ENCODE measurements around the gene JAM3.
"Not testable (repeated sequence)": the region's sequence is repeated elsewhere in the genome, so short reads cannot be mapped to it uniquely, and the experiment has no call there.

Gene JAM3

DNA sequence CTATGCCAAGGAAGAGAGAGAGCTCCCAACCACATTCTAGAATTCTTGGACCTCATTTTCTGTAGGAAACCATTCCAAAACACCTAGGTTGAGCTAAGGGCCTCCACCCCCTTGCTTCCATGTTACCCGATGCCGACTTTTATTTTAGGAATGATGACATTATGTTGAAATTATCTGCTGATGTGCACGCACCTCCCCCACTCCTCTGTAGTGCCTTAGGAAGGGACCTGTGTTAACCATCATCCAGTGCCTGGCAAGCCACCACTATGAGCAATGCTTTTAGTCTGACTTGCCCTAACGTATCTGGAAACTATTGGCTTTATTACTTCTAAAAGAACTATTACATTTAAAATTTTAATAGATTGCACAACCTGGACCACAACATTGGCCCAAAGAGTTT, 112.8 kb downstream of the JAM3 start:
- Histone ChIP-seq H3F3A (ENCODE audit: insufficient read depth, low read length) (0 out of 2 replicates have a peak, but pooled peaks cover 5% of the 10 kb centered on the region), H3K36me3 (replicated peaks; ENCODE audit: insufficient read depth, low read length) (peaks cover 14% of the 10 kb centered on the region; the same call in 1 of the 2 replicates), H3K27ac (ENCODE audit: low read length) (no peak overlapping the region), H3K4me2 (ENCODE audit: low read depth, low read length) (no peak overlapping the region), H3K9ac (ENCODE audit: low read length) (no peak overlapping the region), H4K20me1 (ENCODE audit: insufficient read depth, low read length) (no peaks in the 10 kb centered on the region), H3K9me3 (replicated peaks; ENCODE audit: insufficient read depth, low read length) (no peaks in the 10 kb centered on the region), H2AFZ (ENCODE audit: low read length) (no peak overlapping the region), H3K27me3 (replicated peaks; ENCODE audit: insufficient read depth, low read length) (no peaks in the 10 kb centered on the region), H3K9me2 (replicated peaks; ENCODE audit: insufficient read depth, low read length) (no peaks in the 10 kb centered on the region), H3K4me3 (ENCODE audit: low read length) (no peak overlapping the region), H3K4me1 (ENCODE audit: low read length) (no peaks in the 10 kb centered on the region), H3K79me2 (ENCODE audit: low read length) (no peaks in the 10 kb centered on the region)
- TF ChIP-seq, protein P1, sequence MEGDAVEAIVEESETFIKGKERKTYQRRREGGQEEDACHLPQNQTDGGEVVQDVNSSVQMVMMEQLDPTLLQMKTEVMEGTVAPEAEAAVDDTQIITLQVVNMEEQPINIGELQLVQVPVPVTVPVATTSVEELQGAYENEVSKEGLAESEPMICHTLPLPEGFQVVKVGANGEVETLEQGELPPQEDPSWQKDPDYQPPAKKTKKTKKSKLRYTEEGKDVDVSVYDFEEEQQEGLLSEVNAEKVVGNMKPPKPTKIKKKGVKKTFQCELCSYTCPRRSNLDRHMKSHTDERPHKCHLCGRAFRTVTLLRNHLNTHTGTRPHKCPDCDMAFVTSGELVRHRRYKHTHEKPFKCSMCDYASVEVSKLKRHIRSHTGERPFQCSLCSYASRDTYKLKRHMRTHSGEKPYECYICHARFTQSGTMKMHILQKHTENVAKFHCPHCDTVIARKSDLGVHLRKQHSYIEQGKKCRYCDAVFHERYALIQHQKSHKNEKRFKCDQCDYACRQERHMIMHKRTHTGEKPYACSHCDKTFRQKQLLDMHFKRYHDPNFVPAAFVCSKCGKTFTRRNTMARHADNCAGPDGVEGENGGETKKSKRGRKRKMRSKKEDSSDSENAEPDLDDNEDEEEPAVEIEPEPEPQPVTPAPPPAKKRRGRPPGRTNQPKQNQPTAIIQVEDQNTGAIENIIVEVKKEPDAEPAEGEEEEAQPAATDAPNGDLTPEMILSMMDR (IDR thresholded peaks at IDR 0.05; ENCODE audit: low read length) = no peak
- TF ChIP-seq EZH2 (optimal IDR thresholded peaks at IDR 0.05; ENCODE audit: low read depth, low read length) (no peak), EZH2phosphoT487 (IDR thresholded peaks at IDR 0.05; ENCODE audit: low read length) (no peak)
- DNase-seq = no peak

DNA sequence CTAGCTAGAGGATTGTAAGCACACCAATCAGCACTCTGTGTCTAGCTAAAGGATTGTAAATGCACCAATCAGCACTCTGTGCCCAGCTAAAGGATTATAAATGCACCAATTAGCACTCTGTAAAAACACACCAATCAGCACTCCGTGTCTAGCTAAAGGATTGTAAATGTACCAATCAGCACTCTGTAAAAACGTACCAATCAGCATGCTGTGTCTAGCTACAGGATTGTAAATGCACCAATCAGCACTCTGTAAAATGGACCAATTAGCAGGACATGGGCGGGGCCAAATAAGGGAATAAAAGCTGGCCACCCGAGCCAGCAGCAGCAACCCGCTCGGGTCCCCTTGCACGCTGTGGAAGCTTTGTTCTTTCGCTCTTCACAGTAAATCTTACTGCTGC, 119.2 kb downstream of the JAM3 start:
- H3K27ac ChIP-seq (ENCODE audit: low read length) = not testable (repeated sequence)

DNA sequence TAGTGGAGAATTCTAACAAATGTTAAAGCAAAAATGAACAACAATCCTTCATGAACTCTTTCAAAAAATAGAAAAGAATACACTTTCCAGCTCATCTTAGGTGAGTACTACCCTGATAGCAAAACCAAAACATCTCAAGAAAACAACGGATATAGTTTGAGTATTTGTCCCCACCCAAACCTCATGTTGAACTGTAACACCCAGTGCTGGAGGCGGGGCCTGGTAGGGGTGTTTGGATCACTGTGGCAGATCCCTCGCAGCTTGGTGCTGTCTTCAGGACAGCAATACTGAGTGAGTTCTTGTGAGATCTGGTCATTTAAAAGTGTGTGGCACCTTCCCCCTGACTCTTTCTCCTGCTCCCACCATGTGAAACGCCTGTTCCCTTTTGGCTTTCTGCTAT, 127.9 kb downstream of the JAM3 start:
- H3F3A ChIP-seq (ENCODE audit: insufficient read depth, low read length) = no peaks in the 10 kb centered on the region
- H3K4me2 ChIP-seq (ENCODE audit: low read depth, low read length) = no peak overlapping the region
- no peaks in the 10 kb centered on the region for H3K9me3 ChIP-seq (replicated peaks; ENCODE audit: insufficient read depth, low read length)
- H3K4me1 ChIP-seq (ENCODE audit: low read length) = no peaks in the 10 kb centered on the region
- no peak overlapping the region for H3K27ac ChIP-seq (ENCODE audit: low read length)
- H4K20me1 ChIP-seq (ENCODE audit: insufficient read depth, low read length) = no peaks in the 10 kb centered on the region
- TF ChIP-seq EZH2 (optimal IDR thresholded peaks at IDR 0.05; ENCODE audit: low read depth, low read length) = no peak
- TF ChIP-seq EZH2phosphoT487 (IDR thresholded peaks at IDR 0.05; ENCODE audit: low read length) = no peak
- TF ChIP-seq, protein P1 (IDR thresholded peaks at IDR 0.05; ENCODE audit: low read length) = no peak
- no peak overlapping the region for H3K9ac ChIP-seq (ENCODE audit: low read length)
- no peaks in the 10 kb centered on the region for H3K27me3 ChIP-seq (replicated peaks; ENCODE audit: insufficient read depth, low read length)
- H3K9me2 ChIP-seq (replicated peaks; ENCODE audit: insufficient read depth, low read length) = no peaks in the 10 kb centered on the region
- peaks cover 5% of the 10 kb centered on the region for H3K36me3 ChIP-seq (replicated peaks; ENCODE audit: insufficient read depth, low read length)
- H2AFZ ChIP-seq (ENCODE audit: low read length) = no peak overlapping the region
- H3K4me3 ChIP-seq (ENCODE audit: low read length) = no peak overlapping the region
- no peak for DNase-seq
- peaks cover 27% of the 10 kb centered on the region for H3K79me2 ChIP-seq (ENCODE audit: low read length)

More for the DNA sequence above, 119.2 kb downstream of the JAM3 start:
- H2AFZ ChIP-seq (ENCODE audit: low read length); H3K9ac ChIP-seq (ENCODE audit: low read length); H4K20me1 ChIP-seq (ENCODE audit: insufficient read depth, low read length); H3K4me1 ChIP-seq (ENCODE audit: low read length); DNase-seq; H3K9me3 ChIP-seq (replicated peaks; ENCODE audit: insufficient read depth, low read length); H3F3A ChIP-seq (ENCODE audit: insufficient read depth, low read length); H3K9me2 ChIP-seq (replicated peaks; ENCODE audit: insufficient read depth, low read length); H3K4me3 ChIP-seq (ENCODE audit: low read length); H3K27me3 ChIP-seq (replicated peaks; ENCODE audit: insufficient read depth, low read length); H3K4me2 ChIP-seq (ENCODE audit: low read depth, low read length): not testable (repeated sequence)
- Histone ChIP-seq H3K79me2 (ENCODE audit: low read length) (0 out of 2 replicates have a peak, but pooled peaks cover 13% of the 10 kb centered on the region), H3K36me3 (replicated peaks; ENCODE audit: insufficient read depth, low read length) (peaks cover 29% of the 10 kb centered on the region)

DNA sequence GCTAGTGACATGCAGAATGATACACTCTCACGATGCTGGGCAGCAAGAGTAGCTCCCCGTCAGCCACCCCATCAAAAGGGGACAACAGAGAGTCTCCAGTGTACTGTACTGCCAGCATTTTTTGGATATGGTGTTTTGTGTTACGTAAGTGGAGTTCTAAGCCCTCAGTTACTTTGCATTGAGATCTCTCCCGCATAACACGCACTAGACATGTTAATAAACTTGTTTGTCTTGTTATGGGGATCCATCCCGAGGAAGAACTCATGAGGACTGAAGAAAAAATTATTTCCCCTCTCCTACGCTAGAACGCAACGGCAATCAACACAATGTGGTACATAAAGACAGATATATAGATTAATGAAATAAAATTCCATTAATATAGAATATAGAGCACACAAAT, 130.7 kb downstream of the JAM3 start:
- DNase-seq = no peak
- no peak overlapping the region for H3K9ac ChIP-seq (ENCODE audit: low read length)
- no peaks in the 10 kb centered on the region for H3K27me3 ChIP-seq (replicated peaks; ENCODE audit: insufficient read depth, low read length)

More for the DNA sequence above, 130.7 kb downstream of the JAM3 start:
- TF ChIP-seq, protein P1 (IDR thresholded peaks at IDR 0.05; ENCODE audit: low read length) = no peak
- no peak for TF ChIP-seq EZH2phosphoT487 (IDR thresholded peaks at IDR 0.05; ENCODE audit: low read length)
- no peak for TF ChIP-seq EZH2 (optimal IDR thresholded peaks at IDR 0.05; ENCODE audit: low read depth, low read length)
- peaks cover 20% of the 10 kb centered on the region; the same call in 1 of the 2 replicates for H3K36me3 ChIP-seq (replicated peaks; ENCODE audit: insufficient read depth, low read length)
- peaks cover 23% of the 10 kb centered on the region for H3K79me2 ChIP-seq (ENCODE audit: low read length)
- H3K27ac ChIP-seq (ENCODE audit: low read length) = no peak overlapping the region
- no peak overlapping the region for H3K4me3 ChIP-seq (ENCODE audit: low read length)
- no peaks in the 10 kb centered on the region for H3K9me3 ChIP-seq (replicated peaks; ENCODE audit: insufficient read depth, low read length)
- H3K4me2 ChIP-seq (ENCODE audit: low read depth, low read length) = no peak overlapping the region
- H2AFZ ChIP-seq (ENCODE audit: low read length) = no peak overlapping the region
- H3F3A ChIP-seq (ENCODE audit: insufficient read depth, low read length) = no peaks in the 10 kb centered on the region
- no peaks in the 10 kb centered on the region for H3K4me1 ChIP-seq (ENCODE audit: low read length)
- no peaks in the 10 kb centered on the region for H4K20me1 ChIP-seq (ENCODE audit: insufficient read depth, low read length)
- H3K9me2 ChIP-seq (replicated peaks; ENCODE audit: insufficient read depth, low read length) = no peaks in the 10 kb centered on the region
